Left cardiac atrium (tissue), 4 donors: ENCODE measurements around the gene SCD5. TPM values are rescaled to one million over a fixed set of nuclear protein-coding genes. Genes with fewer than 3 reads are reported as not detected.

Experiments used
- ATAC-seq, 2 donors: fragments of 200-7000 bp; cut with Tn5 transposase; one replicate each; pipeline ENCODE4 v1.9.1; 2020; ENCODE audit warnings: mild to moderate bottlenecking in 2 of 2, moderate library complexity in 2 of 2
- DNase-seq: peaks from one replicate; pipeline ENCODE4 v3.0.0-alpha.2; 2020
- intact Hi-C, 2 donors: fragments of 100-400 bp; cut with DNase I; formaldehyde crosslinking; loops; one replicate each; pipeline versions ENCODE4 v1.14.1 to v1.15.1; 2022 to 2023
- total RNA-seq, 2 donors: library from RNA; stranded (reverse); fragmentation: NEBNext Ultra II Directional; extraction: Animal tissue kit (Norgen Biotek cat#: 25700); gene quantifications; one replicate each; pipeline ENCODE4 v1.2.1, GENCODE V29; 2021
- donor health status: DM: no; HTN: yes; CAD: no.
- donor health status: DM: no; HTN: yes; CAD: no; lungs with severe emphysema.
- donor health status: DM: yes; HTN: yes; CAD: no.
- donor health status: Dilated cardiomyopathy.

SCD5 gene
- total RNA-seq, 2 donors from 2014 or later = 7.1 to 9.1 TPM

DNA sequence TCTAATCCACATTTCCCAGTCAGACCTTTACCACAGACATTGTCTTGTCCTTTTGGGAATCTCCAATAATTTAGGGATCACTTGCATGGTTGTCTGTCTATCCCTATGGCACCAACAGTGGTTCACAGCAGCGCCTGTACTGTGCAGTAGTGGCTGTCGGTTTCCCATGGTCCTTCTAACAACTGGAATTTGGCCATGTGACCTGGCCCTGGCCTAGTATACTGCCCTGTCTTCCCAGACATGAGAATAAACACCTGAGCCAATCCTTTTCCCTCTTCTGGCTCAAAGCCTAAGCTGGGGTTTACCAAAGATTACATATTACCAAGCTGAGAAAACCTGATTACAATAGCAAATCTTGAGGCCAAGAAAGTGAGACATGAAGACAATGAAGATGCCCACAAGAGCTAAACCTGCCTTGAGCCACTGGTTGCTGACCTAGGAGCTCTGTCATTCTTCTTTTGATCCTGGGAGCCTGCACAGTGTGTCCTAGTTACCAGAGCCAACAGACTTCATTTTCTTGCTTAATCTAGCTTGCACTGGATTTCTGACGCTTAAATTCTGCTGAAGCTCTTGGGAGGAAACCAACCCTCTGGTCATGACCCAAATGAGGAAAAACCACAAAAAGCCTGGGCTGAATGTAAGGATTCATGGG is 92.1 kb downstream of the SCD5 start:
- ATAC-seq = peak; percentile 53 to 61
- no peak for DNase-seq
- intact Hi-C loops = no loop called here

DNA sequence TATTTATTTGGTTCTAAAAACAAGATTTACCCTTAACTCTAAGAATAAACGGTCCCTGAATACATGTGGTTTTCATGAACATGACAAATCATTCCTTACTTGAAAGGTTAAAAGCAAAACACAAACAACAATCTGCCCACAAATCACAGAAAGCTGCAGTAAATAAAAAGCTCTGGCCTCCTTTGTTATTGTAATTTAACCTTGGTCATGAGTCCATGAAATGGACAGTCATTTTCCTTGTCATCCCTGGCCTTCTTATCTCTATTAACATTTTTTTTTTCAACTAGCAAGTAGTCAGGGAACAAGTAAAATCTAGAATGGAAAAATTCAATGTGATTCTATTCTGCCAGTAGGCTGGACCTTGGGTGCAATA is 92.7 kb downstream of the SCD5 start:
- no peak for ATAC-seq
- intact Hi-C loops = no loop called here
- no peak for DNase-seq

DNA sequence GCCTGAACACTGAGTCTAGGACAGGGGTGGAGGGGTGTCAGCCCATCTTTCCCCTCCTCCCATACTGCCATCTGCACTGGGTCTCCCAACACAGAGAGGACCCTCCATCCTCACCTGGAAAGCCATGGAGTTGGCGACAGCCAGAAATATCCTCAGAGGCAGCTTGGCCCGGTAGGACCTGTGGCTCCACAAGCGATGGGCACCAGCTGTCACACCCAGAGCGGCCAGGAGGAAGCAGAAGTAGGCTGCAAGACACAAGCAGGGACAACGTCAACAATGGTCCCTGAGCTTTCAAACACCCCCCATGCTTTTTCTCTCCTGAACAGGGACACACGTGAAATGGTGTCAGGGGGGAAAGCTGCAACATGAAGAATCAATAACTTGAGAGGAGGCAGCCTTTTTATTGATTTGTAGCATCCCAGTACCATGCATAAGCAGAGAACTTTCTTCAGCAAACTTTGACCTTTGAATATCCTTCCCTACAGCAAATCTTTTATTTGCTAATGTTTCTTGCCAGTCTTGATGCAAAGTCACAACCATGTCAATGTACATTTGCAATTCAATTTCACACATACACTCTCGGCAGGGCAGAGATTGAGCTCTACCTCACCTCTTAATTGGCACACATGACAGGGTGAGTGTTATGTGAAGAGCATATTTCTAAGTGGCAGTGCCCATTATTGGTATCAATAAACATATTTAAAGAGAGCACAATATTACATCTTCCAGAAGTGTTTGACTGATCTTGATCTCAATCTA is 93.2 kb downstream of the SCD5 start:
- DNase-seq (no peak), ATAC-seq (no peak)
- intact Hi-C loops = no loop called here

DNA sequence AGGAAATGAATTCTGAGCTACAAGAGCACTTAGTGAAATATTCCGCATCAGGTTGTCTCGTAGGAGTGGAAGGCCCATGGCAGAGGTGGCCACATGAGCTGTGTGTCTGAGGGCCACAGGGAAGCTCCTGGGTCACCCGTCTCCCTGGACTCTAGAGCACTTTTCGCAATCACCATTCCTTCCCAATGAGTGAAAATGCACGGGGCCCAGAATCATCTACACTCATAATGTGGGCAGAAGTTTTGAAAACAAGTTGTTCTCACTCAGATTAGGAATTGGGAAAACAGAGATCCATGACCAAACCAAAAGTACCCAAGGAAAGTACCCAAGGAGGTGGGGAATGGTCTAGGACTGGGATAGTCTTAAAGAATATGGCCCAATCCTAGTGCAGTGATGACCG is 94.4 kb downstream of the SCD5 start:
- DNase-seq = no peak
- intact Hi-C loops = no loop called here

GRCh38 chr4:82698412-82698811 is 100.2 kb downstream of the SCD5 start:
- intact Hi-C loops = no loop called here
- no peak for DNase-seq
- ATAC-seq = no peak

More for the DNA sequence above, 94.4 kb downstream of the SCD5 start:
- ATAC-seq = no peak

DNA sequence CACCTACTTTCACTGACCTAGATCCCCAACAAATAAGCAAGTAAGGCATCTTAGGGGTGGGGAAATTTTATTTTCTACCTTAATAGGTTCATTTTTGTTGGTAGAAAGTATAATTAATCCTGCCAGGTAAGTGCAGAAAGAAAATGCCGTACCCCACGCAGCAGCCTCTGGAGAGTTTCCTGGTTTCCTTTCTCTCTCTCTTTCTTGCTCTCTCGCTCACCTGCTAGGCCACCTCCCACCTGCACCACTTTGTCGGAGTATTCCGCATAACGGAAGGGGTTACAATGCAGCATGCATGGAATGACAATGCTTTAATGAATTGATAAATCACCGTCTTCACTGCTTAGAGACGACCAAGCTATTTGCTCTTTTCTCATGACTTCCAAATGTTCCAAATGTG is 101.0 kb downstream of the SCD5 start:
- DNase-seq (no peak), ATAC-seq (no peak)
- intact Hi-C loops = no loop called here

- ATAC-seq = no peak
- peak; percentile 49 for DNase-seq
- intact Hi-C loops = no loop called here
Observed at GRCh38 chr4:82696117-82696860, 102.3 kb downstream of the SCD5 start.

DNA sequence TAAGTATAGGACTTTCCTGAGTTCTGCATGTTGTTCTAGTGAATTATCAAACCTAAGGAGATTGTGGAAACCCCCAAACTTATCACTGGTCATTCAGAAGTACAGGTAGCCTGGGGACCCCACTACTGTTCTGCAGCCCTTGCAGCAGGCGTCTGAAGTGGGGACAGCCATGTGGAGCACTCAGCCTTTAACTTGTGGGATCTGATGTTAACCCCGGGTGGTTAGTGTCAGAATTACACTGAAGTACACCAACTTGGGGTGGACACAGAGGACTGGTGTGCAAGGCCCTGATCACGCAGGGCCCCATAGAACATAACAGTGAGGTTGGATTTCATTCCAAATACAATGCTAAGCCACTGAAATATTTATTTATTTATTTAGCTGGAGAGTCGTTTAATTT is 103.7 kb downstream of the SCD5 start:
- ATAC-seq (no peak), DNase-seq (no peak)
- intact Hi-C loops = no loop called here

- no peak for ATAC-seq
- intact Hi-C loops = no loop called here
- no peak for DNase-seq
Observed at GRCh38 chr4:82694046-82694445, 104.5 kb downstream of the SCD5 start.

GRCh38 chr4:82692101-82692780 is 106.4 kb downstream of the SCD5 start:
- ATAC-seq (no peak), DNase-seq (no peak)
- intact Hi-C loops = no loop called here

GRCh38 chr4:82691431-82691830 is 107.2 kb downstream of the SCD5 start:
- no peak for ATAC-seq
- intact Hi-C loops = no loop called here

GRCh38 chr4:82688091-82688795 is 110.4 kb downstream of the SCD5 start:
- ATAC-seq = no peak
- no peak for DNase-seq
- intact Hi-C loops = no loop called here

More at GRCh38 chr4:82691431-82691830, 107.2 kb downstream of the SCD5 start:
- no peak for DNase-seq

GRCh38 chr4:82687531-82687930 is 111.1 kb downstream of the SCD5 start:
- intact Hi-C loops = no loop called here
- ATAC-seq (no peak), DNase-seq (no peak)

DNA sequence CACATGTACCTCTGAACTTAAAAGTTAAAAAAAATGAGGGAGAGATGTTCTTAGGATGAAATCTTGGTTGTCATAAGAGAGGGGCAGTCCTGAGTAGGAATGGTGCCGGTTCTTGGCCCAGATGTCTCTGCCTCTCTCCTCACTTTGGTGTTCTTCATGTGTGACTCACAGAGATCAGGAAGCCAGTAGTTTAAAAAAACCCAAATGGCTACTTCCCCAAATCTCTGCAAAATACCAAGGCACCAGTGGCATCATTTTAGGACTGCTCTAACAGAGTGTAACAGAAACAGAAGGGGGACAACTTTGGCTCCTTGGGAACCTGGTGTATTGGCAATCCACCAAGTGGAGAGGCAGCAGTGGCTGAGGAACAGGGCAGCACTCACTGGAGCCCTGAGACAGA is 116.8 kb downstream of the SCD5 start:
- intact Hi-C loops = no loop called here
- ATAC-seq (no peak), DNase-seq (no peak)

GRCh38 chr4:82680834-82681233 is 117.8 kb downstream of the SCD5 start:
- no peak for ATAC-seq
- DNase-seq = no peak
- intact Hi-C loops = no loop called here

DNA sequence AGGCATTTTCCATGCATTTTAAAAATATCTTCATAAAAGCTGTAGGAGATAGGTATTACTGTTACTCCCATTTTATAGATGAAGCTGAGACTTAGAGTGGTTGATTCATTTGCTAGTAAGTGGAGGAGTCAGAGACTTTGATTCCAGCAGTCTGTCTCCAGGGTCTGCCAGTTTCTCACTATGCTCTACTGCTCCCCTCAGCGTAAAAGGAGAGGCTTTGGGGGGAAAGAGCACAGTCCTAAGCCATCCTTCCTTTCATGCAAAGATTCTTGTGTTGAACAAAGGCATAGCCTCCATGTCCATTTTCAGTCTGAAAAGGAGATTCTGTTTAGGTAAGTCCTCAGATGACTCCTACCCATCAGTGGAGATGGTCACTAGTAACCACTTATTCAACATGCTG is 119.1 kb downstream of the SCD5 start:
- ATAC-seq = no peak
- intact Hi-C loops = no loop called here
- DNase-seq = no peak

- ATAC-seq = no peak
- DNase-seq = no peak
- intact Hi-C loops = no loop called here
Observed at GRCh38 chr4:82678051-82678450, 120.5 kb downstream of the SCD5 start.

GRCh38 chr4:82677327-82677726 is 121.3 kb downstream of the SCD5 start:
- intact Hi-C loops = no loop called here
- DNase-seq (no peak), ATAC-seq (no peak)

GRCh38 chr4:82667761-82668480 is 130.7 kb downstream of the SCD5 start:
- DNase-seq = no peak
- intact Hi-C loops = no loop called here
- ATAC-seq = no peak
